ENCODE measurements around the gene GMNC. TPM values are rescaled to one million over a fixed set of nuclear protein-coding genes. Genes with fewer than 3 reads are reported as not detected.

The GMNC gene
- total RNA-seq, 2 donors from 2014 or later: not detected

DNA sequence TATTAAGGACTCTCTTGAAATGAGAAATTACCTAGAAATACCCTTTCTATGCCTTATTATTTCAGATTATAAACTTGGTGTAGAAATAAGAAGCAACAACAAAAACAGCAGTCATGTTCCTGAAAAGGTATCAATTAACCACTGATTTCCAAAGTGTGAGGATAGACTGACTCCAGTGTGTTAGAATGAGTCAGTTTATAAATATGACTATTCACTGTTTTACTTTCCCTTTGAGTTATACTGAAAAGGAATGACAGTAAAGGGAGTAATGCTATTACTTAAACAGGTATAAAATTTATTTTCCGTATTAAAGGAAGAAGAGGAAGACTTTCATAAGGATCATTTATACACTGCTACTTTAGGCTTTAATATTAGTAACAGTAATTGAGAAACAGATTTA, 12.9 kb downstream of the GMNC start:
- Mint-ChIP-seq H3K36me3 (ENCODE audit: low read depth) (no peaks in the 10 kb centered on the region), H3K9me3 (no peaks in the 10 kb centered on the region), H3K27ac (no peak overlapping the region), H3K27me3 (ENCODE audit: insufficient read depth) (peaks cover 8% of the 10 kb centered on the region), H3K4me1 (peaks cover 6% of the 10 kb centered on the region), H3K4me3 (no peak overlapping the region)
- Histone ChIP-seq H3K9ac (ENCODE audit: extremely low read depth, low read length, poor library complexity, severe bottlenecking) (no peak overlapping the region), H3K27me3 (ENCODE audit: control insufficient read depth, insufficient read depth, low read length, poor library complexity, severe bottlenecking) (no peaks in the 10 kb centered on the region), H3K9me3 (ENCODE audit: control insufficient read depth, low read length) (no peaks in the 10 kb centered on the region), H3K4me3 (ENCODE audit: low read length) (no peak overlapping the region), H3K4me1 (ENCODE audit: control insufficient read depth, insufficient read depth, low read length) (peaks cover 3% of the 10 kb centered on the region), H3K27ac (ENCODE audit: low read depth, low read length) (no peak overlapping the region), H3K36me3 (ENCODE audit: control insufficient read depth, insufficient read depth, low read length) (no peaks in the 10 kb centered on the region)
- WGBS, 2 experiments (ENCODE audit: insufficient coverage in 1 of 2, insufficient read length in 1 of 2): no CpG with 5 or more reads among the region's 1 CpG
- no peak for DNase-seq
- TF ChIP-seq, protein P1, sequence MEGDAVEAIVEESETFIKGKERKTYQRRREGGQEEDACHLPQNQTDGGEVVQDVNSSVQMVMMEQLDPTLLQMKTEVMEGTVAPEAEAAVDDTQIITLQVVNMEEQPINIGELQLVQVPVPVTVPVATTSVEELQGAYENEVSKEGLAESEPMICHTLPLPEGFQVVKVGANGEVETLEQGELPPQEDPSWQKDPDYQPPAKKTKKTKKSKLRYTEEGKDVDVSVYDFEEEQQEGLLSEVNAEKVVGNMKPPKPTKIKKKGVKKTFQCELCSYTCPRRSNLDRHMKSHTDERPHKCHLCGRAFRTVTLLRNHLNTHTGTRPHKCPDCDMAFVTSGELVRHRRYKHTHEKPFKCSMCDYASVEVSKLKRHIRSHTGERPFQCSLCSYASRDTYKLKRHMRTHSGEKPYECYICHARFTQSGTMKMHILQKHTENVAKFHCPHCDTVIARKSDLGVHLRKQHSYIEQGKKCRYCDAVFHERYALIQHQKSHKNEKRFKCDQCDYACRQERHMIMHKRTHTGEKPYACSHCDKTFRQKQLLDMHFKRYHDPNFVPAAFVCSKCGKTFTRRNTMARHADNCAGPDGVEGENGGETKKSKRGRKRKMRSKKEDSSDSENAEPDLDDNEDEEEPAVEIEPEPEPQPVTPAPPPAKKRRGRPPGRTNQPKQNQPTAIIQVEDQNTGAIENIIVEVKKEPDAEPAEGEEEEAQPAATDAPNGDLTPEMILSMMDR (conservative IDR thresholded peaks at IDR 0.05): no peak

DNA sequence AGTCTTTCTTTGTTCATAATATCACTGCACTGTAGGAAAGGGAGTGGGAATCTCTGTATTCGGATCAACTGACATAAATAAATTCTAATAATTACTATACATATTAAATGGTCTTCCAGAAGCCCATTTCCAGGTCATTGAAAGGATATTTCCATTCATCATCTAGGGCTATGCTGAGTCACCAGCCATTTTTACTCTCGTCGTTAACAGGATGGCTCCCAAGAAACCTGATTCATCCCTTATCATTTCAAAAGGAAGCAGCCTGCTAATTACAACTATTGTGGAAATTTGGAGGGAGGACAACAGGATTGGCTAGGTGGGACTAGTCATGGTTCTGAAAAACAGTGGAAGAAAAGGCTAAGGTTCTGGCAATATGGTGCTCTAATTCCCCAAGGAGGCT, 13.6 kb downstream of the GMNC start:
- Histone ChIP-seq H3K27ac (ENCODE audit: low read depth, low read length) (no peak overlapping the region), H3K4me1 (ENCODE audit: control insufficient read depth, insufficient read depth, low read length) (peaks cover 3% of the 10 kb centered on the region), H3K36me3 (ENCODE audit: control insufficient read depth, insufficient read depth, low read length) (no peaks in the 10 kb centered on the region), H3K9me3 (ENCODE audit: control insufficient read depth, low read length) (no peaks in the 10 kb centered on the region), H3K4me3 (ENCODE audit: low read length) (no peak overlapping the region), H3K27me3 (ENCODE audit: control insufficient read depth, insufficient read depth, low read length, poor library complexity, severe bottlenecking) (no peaks in the 10 kb centered on the region), H3K9ac (ENCODE audit: extremely low read depth, low read length, poor library complexity, severe bottlenecking) (no peak overlapping the region)
- DNase-seq: no peak
- Mint-ChIP-seq H3K4me1 (peaks cover 6% of the 10 kb centered on the region), H3K9me3 (no peaks in the 10 kb centered on the region), H3K27me3 (ENCODE audit: insufficient read depth) (peaks cover 3% of the 10 kb centered on the region), H3K4me3 (no peak overlapping the region), H3K36me3 (ENCODE audit: low read depth) (no peaks in the 10 kb centered on the region), H3K27ac (no peak overlapping the region)
- TF ChIP-seq, protein P1 (conservative IDR thresholded peaks at IDR 0.05): no peak
- 66% methylated on average over 2 of the region's 3 CpGs; no CpG with 5 or more reads in 1 of the 2 experiments for WGBS, 2 experiments (ENCODE audit: insufficient coverage in 1 of 2, insufficient read length in 1 of 2)

DNA sequence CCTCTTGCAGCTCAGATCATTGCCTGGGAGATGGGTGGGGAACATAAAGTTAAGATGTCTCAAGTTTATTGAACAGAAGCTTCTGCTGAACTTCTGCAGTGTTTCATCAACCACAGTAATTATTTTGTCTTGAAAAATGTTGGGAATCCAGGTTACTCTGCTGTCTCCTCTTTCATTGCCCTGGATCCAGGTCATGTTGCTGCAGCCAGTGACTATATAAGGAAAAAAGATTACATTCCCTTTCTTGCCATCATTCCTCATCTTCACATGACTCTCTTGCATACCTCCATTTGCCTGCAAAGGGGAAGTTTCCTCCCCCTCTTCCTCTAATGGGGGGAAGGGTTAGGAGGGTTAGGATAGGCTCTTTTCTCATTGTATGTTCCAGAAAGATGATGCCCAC, 15.1 kb downstream of the GMNC start:
- no peaks in the 10 kb centered on the region for H3K9me3 ChIP-seq (ENCODE audit: control insufficient read depth, low read length)
- no peak overlapping the region for H3K27ac Mint-ChIP-seq
- H3K4me1 Mint-ChIP-seq: peaks cover 6% of the 10 kb centered on the region

More for the DNA sequence above, 15.1 kb downstream of the GMNC start:
- Histone ChIP-seq H3K9ac (ENCODE audit: extremely low read depth, low read length, poor library complexity, severe bottlenecking) (no peak overlapping the region), H3K27me3 (ENCODE audit: control insufficient read depth, insufficient read depth, low read length, poor library complexity, severe bottlenecking) (no peaks in the 10 kb centered on the region), H3K4me3 (ENCODE audit: low read length) (no peak overlapping the region), H3K36me3 (ENCODE audit: control insufficient read depth, insufficient read depth, low read length) (no peaks in the 10 kb centered on the region), H3K27ac (ENCODE audit: low read depth, low read length) (no peak overlapping the region), H3K4me1 (ENCODE audit: control insufficient read depth, insufficient read depth, low read length) (peaks cover 3% of the 10 kb centered on the region)
- Mint-ChIP-seq H3K36me3 (ENCODE audit: low read depth) (no peaks in the 10 kb centered on the region), H3K9me3 (no peaks in the 10 kb centered on the region), H3K27me3 (ENCODE audit: insufficient read depth) (no peaks in the 10 kb centered on the region), H3K4me3 (no peak overlapping the region)
- no peak for DNase-seq
- TF ChIP-seq, protein P1 (conservative IDR thresholded peaks at IDR 0.05): no peak

All from endodermal cell (in vitro differentiated cells).